Neural crest cell (in vitro differentiated cells): Measurements from ENCODE around the gene RAD23A. TPM values are rescaled to one million over a fixed set of nuclear protein-coding genes. Genes with fewer than 3 reads are reported as not detected.
A peak's percentile ranks its signal among the peaks of the same experiment; 100 is the strongest.
"Not testable (repeated sequence)": the region's sequence is repeated elsewhere in the genome, so short reads cannot be mapped to it uniquely, and the experiment has no call there.

ENCODE experiments used
- DNase-seq: peaks from one replicate; pipeline ENCODE4 v3.0.0; 2021; ENCODE audit warnings: low read depth, mixed read lengths, low spot score
- H3K27ac Mint-ChIP-seq: one replicate; pipeline ENCODE4 v1.8.0; 2021; ENCODE audit warnings: mild to moderate bottlenecking, mixed read lengths; ENCODE audit not compliant: unreplicated experiment
- H3K27me3 Mint-ChIP-seq: 2 replicates; pipeline ENCODE4 v1.8.0; 2021; ENCODE audit warnings: low read depth, mild to moderate bottlenecking, mixed read lengths
- H3K36me3 Mint-ChIP-seq: 2 replicates; pipeline ENCODE4 v1.8.0; 2021; ENCODE audit warnings: low read depth, mild to moderate bottlenecking, mixed read lengths
- H3K4me1 Mint-ChIP-seq: 2 replicates; pipeline ENCODE4 v1.8.0; 2021; ENCODE audit warnings: mixed read lengths
- H3K4me3 Mint-ChIP-seq: one replicate; pipeline ENCODE4 v1.8.0; 2021; ENCODE audit warnings: mild to moderate bottlenecking, mixed read lengths
- H3K9me3 Mint-ChIP-seq: 2 replicates; pipeline ENCODE4 v1.8.0; 2021; ENCODE audit warnings: mixed read lengths
- CTCF ChIP-seq: fragments of 200-600 bp; sonication (generic); conservative IDR thresholded peaks from 2 replicates; pipeline ENCODE4 v1.5.0; 2021; ENCODE audit warnings: antibody characterized with exemption, mild to moderate bottlenecking
- total RNA-seq: library from RNA; stranded (reverse); gene quantifications from 2 replicates; pipeline ENCODE4 v1.2.1, GENCODE V29; 2021

RAD23A gene
- total RNA-seq, 1 donor from 2014 or later = 82.8 TPM

- TF ChIP-seq CTCF = no peak
- no peak for DNase-seq
- no peak overlapping the region for H3K27ac Mint-ChIP-seq
- H3K9me3 Mint-ChIP-seq = no peaks in the 10 kb centered on the region
- H3K4me1 Mint-ChIP-seq = peaks cover 23% of the 10 kb centered on the region
- peaks cover 11% of the 10 kb centered on the region for H3K36me3 Mint-ChIP-seq
- H3K27me3 Mint-ChIP-seq = no peaks in the 10 kb centered on the region
- peak overlapping the region; percentile 90 for H3K4me3 Mint-ChIP-seq
Observed at GRCh38 chr19:12953138-12953798, 7.6 kb downstream of the RAD23A start.

- peak overlapping the region; percentile 90 for H3K4me3 Mint-ChIP-seq
- no peak overlapping the region for H3K27ac Mint-ChIP-seq
- peaks cover 23% of the 10 kb centered on the region for H3K4me1 Mint-ChIP-seq
- no peaks in the 10 kb centered on the region for H3K27me3 Mint-ChIP-seq
- H3K9me3 Mint-ChIP-seq = no peaks in the 10 kb centered on the region
- TF ChIP-seq CTCF = no peak
- no peak for DNase-seq
- H3K36me3 Mint-ChIP-seq = peaks cover 11% of the 10 kb centered on the region
Observed at GRCh38 chr19:12953799-12954611, 8.3 kb downstream of the RAD23A start.

GRCh38 chr19:12954612-12954962, 8.9 kb downstream of the RAD23A start:
- TF ChIP-seq CTCF = no peak
- Mint-ChIP-seq H3K4me3 (peak overlapping the region; percentile 90), H3K36me3 (peaks cover 11% of the 10 kb centered on the region), H3K9me3 (no peaks in the 10 kb centered on the region), H3K27ac (no peak overlapping the region), H3K4me1 (peaks cover 23% of the 10 kb centered on the region), H3K27me3 (no peaks in the 10 kb centered on the region)
- DNase-seq = no peak

GRCh38 chr19:12955575-12955974, 9.9 kb downstream of the RAD23A start:
- H3K4me1 Mint-ChIP-seq = peaks cover 23% of the 10 kb centered on the region
- H3K4me3 Mint-ChIP-seq = peak overlapping the region; percentile 90
- not testable (repeated sequence) for H3K9me3 Mint-ChIP-seq, DNase-seq, H3K36me3 Mint-ChIP-seq, H3K27me3 Mint-ChIP-seq
- peak overlapping the region; percentile 9 for H3K27ac Mint-ChIP-seq

GRCh38 chr19:12955996-12956395, 10.3 kb downstream of the RAD23A start:
- H3K4me3 Mint-ChIP-seq = peak overlapping the region; percentile 90
- TF ChIP-seq CTCF = no peak
- peaks cover 23% of the 10 kb centered on the region for H3K4me1 Mint-ChIP-seq
- peaks cover 5% of the 10 kb centered on the region for H3K27me3 Mint-ChIP-seq
- H3K27ac Mint-ChIP-seq = peak overlapping the region; percentile 9
- DNase-seq = no peak
- H3K9me3 Mint-ChIP-seq = no peaks in the 10 kb centered on the region
- peaks cover 6% of the 10 kb centered on the region for H3K36me3 Mint-ChIP-seq
